Cerebellar nuclear complex (tissue), 1 donor: ENCODE measurements around the gene SLC45A2.
"Not testable (repeated sequence)": the region's sequence is repeated elsewhere in the genome, so short reads cannot be mapped to it uniquely, and the experiment has no call there.

Experiments used
- DNase-seq, 2 experiments: peaks; one replicate each; lab custom pipeline; 2025; lab: John Stamatoyannopoulos, UW

The SLC45A2 gene

GRCh38 chr5:33969572-33970452 lies 14.7 kb downstream of the SLC45A2 start:
- no peak for DNase-seq

- DNase-seq: no peak
Measured at GRCh38 chr5:33968211-33969005, 16.1 kb downstream of the SLC45A2 start.

GRCh38 chr5:33966805-33967204 lies 17.7 kb downstream of the SLC45A2 start:
- no peak for DNase-seq

GRCh38 chr5:33964132-33964700 lies 20.3 kb downstream of the SLC45A2 start:
- no peak for DNase-seq

GRCh38 chr5:33958176-33958575 lies 26.3 kb downstream of the SLC45A2 start:
- DNase-seq: no peak

GRCh38 chr5:33957577-33958150 lies 26.8 kb downstream of the SLC45A2 start:
- no peak for DNase-seq

- not testable (repeated sequence) for DNase-seq
Measured at GRCh38 chr5:33952175-33952574, 32.3 kb downstream of the SLC45A2 start.

GRCh38 chr5:33944543-33945132 lies 39.9 kb downstream of the SLC45A2 start:
- no peak for DNase-seq

- DNase-seq: no peak
Measured at GRCh38 chr5:33941090-33941489, 43.4 kb downstream of the SLC45A2 start.

GRCh38 chr5:33939556-33940262 lies 44.8 kb downstream of the SLC45A2 start:
- DNase-seq: no peak

- no peak for DNase-seq
Measured at GRCh38 chr5:33938881-33939280, 45.6 kb downstream of the SLC45A2 start.

- DNase-seq: no peak
Measured at GRCh38 chr5:33938507-33938796, 46.0 kb downstream of the SLC45A2 start.

GRCh38 chr5:33937707-33938506 lies 46.6 kb downstream of the SLC45A2 start:
- DNase-seq: no peak

GRCh38 chr5:33937017-33937706 lies 47.3 kb downstream of the SLC45A2 start:
- no peak for DNase-seq

GRCh38 chr5:33936381-33937016 lies 48.0 kb downstream of the SLC45A2 start, which contains the start of gene RXFP3:
Gene RXFP3 (plus strand): TSS chr5:33936386. CDS start chr5:33936741, 355 bp downstream.
- DNase-seq: no peak

- no peak for DNase-seq
Measured at GRCh38 chr5:33936004-33936380, 48.5 kb downstream of the SLC45A2 start.

GRCh38 chr5:33934176-33934575 lies 50.3 kb downstream of the SLC45A2 start:
- no peak for DNase-seq

- DNase-seq: no peak
Measured at GRCh38 chr5:33933723-33934169, 50.7 kb downstream of the SLC45A2 start.

GRCh38 chr5:33931136-33931535 lies 53.4 kb downstream of the SLC45A2 start:
- DNase-seq: no peak
